HG03060 (cell line): ENCODE results near the gene PSMA2.

Experiments
- ATAC-seq: cut with Tn5 transposase; IDR thresholded peaks from one replicate; pipeline ENCODE4 v1.9.1; 2021; ENCODE audit warnings: low read depth, moderate number of reproducible peaks; ENCODE audit not compliant: unreplicated experiment

PSMA2 gene

GRCh38 chr7:42940985-42941847, 9.2 kb upstream of the PSMA2 start:
- ATAC-seq: no peak

GRCh38 chr7:42939457-42940240, 7.7 kb upstream of the PSMA2 start:
- ATAC-seq: no peak

GRCh38 chr7:42935861-42936260, 3.9 kb upstream of the PSMA2 start:
- ATAC-seq: no peak

- ATAC-seq: no peak
These were observed 2.3 kb upstream of the PSMA2 start for GRCh38 chr7:42934291-42934690.

GRCh38 chr7:42932811-42933591, 1.0 kb upstream of the PSMA2 start:
- ATAC-seq: no peak

GRCh38 chr7:42931447-42931833, 534 bp downstream of the PSMA2 start:
- ATAC-seq: no peak

- no peak for ATAC-seq
These were observed 1.1 kb downstream of the PSMA2 start for GRCh38 chr7:42930889-42931288.

GRCh38 chr7:42929449-42929848, 2.5 kb downstream of the PSMA2 start:
- no peak for ATAC-seq

- no peak for ATAC-seq
These were observed 3.2 kb downstream of the PSMA2 start for GRCh38 chr7:42928754-42929153.

GRCh38 chr7:42926204-42926603, 5.8 kb downstream of the PSMA2 start:
- ATAC-seq: no peak

GRCh38 chr7:42925630-42926029, 6.3 kb downstream of the PSMA2 start:
- no peak for ATAC-seq

GRCh38 chr7:42924223-42924838, 7.6 kb downstream of the PSMA2 start:
- no peak for ATAC-seq

- ATAC-seq: no peak
These were observed 9.8 kb downstream of the PSMA2 start for GRCh38 chr7:42922017-42922753.

- no peak for ATAC-seq
These were observed 16.6 kb downstream of the PSMA2 start for GRCh38 chr7:42915356-42915755.

GRCh38 chr7:42914421-42915045, 17.4 kb downstream of the PSMA2 start:
- no peak for ATAC-seq

- no peak for ATAC-seq
These were observed 18.0 kb downstream of the PSMA2 start for GRCh38 chr7:42914009-42914408.

- ATAC-seq: no peak
These were observed 18.4 kb downstream of the PSMA2 start for GRCh38 chr7:42913591-42913990.

- ATAC-seq: peak; percentile 72
These were observed 20.2 kb downstream of the PSMA2 start, which contains the start of gene C7orf25 for GRCh38 chr7:42911454-42912447. TSS of gene C7orf25 (minus strand) at chr7:42912070. CDS start at chr7:42910900, 1,170 bp downstream.
